ENCODE measurements around the gene TNS4. TPM values are rescaled to one million over a fixed set of nuclear protein-coding genes. Genes with fewer than 3 reads are reported as not detected.

TNS4 gene
- total and polyA plus RNA-seq, 2 donors (not counting 1 experiment from before 2014, with no cell fraction given), result not detected

GRCh38 chr17:40460968-40461731 lies 40.3 kb downstream of the TNS4 start:
- H3K4me1 Mint-ChIP-seq, result no peaks in the 10 kb centered on the region
- Histone ChIP-seq H4K20me1 (ENCODE audit: control insufficient read depth, insufficient read depth, low read length, poor library complexity, severe bottlenecking) (no peaks in the 10 kb centered on the region), H2AFZ (ENCODE audit: insufficient read depth, low read depth, low read length, poor library complexity, severe bottlenecking) (no peak overlapping the region), H3K9ac (ENCODE audit: low read length) (no peak overlapping the region), H3K27me3 (replicated peaks in 1 of 4; ENCODE audit: control extremely low read depth in 1 of 4, control insufficient read depth in 3 of 4, insufficient read depth in 4 of 4, low read length in 3 of 4) (no peaks in the 10 kb centered on the region), H3K79me2 (ENCODE audit: control insufficient read depth, insufficient read depth, low read length) (no peaks in the 10 kb centered on the region), H3K9me3 (ENCODE audit: control extremely low read depth in 1 of 3, control insufficient read depth in 2 of 3, insufficient read depth in 1 of 3, low read length in 2 of 3) (no peaks in the 10 kb centered on the region), H3K4me3 (ENCODE audit: control extremely low read depth in 1 of 5, extremely low read depth in 1 of 5, insufficient read depth in 1 of 5, low read depth in 2 of 5, low read length in 4 of 5) (no peak overlapping the region), H3K4me2 (replicated peaks; ENCODE audit: low read depth, low read length, poor library complexity, severe bottlenecking) (no peak overlapping the region), H3K36me3 (replicated peaks in 1 of 2; ENCODE audit: control extremely low read depth in 1 of 2, control insufficient read depth in 1 of 2, extremely low read depth in 1 of 2, insufficient read depth in 2 of 2, low read length in 1 of 2) (no peaks in the 10 kb centered on the region), H3K4me1 (ENCODE audit: control insufficient read depth in 2 of 2, insufficient read depth in 2 of 2, low read length in 2 of 2) (no peaks in the 10 kb centered on the region), H3K27ac (ENCODE audit: low read length in 2 of 2) (no peak overlapping the region)
- ChIA-PET POLR2A (no interaction called here), CTCF (no interaction called here)
- WGBS (ENCODE audit: insufficient coverage), result 100% methylated on average over 6 of the region's 9 CpGs
- TF ChIP-seq CTCF (IDR thresholded peaks at IDR 0.05) (no peak), EZH2 (IDR thresholded peaks at IDR 0.05; ENCODE audit: borderline replicate concordance, insufficient read depth, low read depth, low read length, poor library complexity, severe bottlenecking) (no peak)
- no peak overlapping the region for H3K27ac Mint-ChIP-seq
- intact Hi-C loops (cut with micrococcal nuclease), result no loop called here
- DNase-seq, result no peak
- no peaks in the 10 kb centered on the region for H3K27me3 Mint-ChIP-seq
- H3K9me3 Mint-ChIP-seq (ENCODE audit: insufficient read depth), result no peaks in the 10 kb centered on the region
- no peak overlapping the region for H3K4me3 Mint-ChIP-seq
- ATAC-seq (ENCODE audit: low read depth), result no peak

DNA sequence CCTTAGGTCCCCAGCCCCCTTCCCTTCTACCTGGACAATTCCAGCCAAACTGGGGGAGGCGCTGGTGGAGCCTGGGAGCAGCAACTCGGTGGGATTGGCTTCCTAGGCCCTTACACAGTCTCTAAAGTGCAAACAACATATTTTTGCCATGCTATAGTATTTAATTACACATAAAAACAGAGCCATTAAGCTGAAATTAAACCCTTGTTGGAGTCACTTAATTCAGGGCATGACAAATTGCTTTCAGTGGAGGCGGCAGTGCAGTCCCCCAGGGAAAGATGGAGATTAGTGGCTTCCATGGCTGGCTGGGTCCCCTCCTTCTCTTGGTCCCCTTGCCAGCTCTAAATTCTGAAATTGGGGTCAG lies 40.8 kb downstream of the TNS4 start:
- Histone ChIP-seq H3K4me3 (ENCODE audit: control extremely low read depth in 1 of 5, extremely low read depth in 1 of 5, insufficient read depth in 1 of 5, low read depth in 2 of 5, low read length in 4 of 5) (no peak overlapping the region), H3K27ac (ENCODE audit: low read length in 2 of 2) (no peak overlapping the region), H3K36me3 (replicated peaks in 1 of 2; ENCODE audit: control extremely low read depth in 1 of 2, control insufficient read depth in 1 of 2, extremely low read depth in 1 of 2, insufficient read depth in 2 of 2, low read length in 1 of 2) (peaks cover 0 to 3% of the 10 kb centered on the region in 2 experiments), H2AFZ (ENCODE audit: insufficient read depth, low read depth, low read length, poor library complexity, severe bottlenecking) (no peak overlapping the region), H3K9ac (ENCODE audit: low read length) (no peak overlapping the region), H3K79me2 (ENCODE audit: control insufficient read depth, insufficient read depth, low read length) (no peaks in the 10 kb centered on the region), H3K4me2 (replicated peaks; ENCODE audit: low read depth, low read length, poor library complexity, severe bottlenecking) (no peak overlapping the region), H4K20me1 (ENCODE audit: control insufficient read depth, insufficient read depth, low read length, poor library complexity, severe bottlenecking) (no peaks in the 10 kb centered on the region), H3K9me3 (ENCODE audit: control extremely low read depth in 1 of 3, control insufficient read depth in 2 of 3, insufficient read depth in 1 of 3, low read length in 2 of 3) (no peaks in the 10 kb centered on the region), H3K27me3 (replicated peaks in 1 of 4; ENCODE audit: control extremely low read depth in 1 of 4, control insufficient read depth in 3 of 4, insufficient read depth in 4 of 4, low read length in 3 of 4) (no peaks in the 10 kb centered on the region), H3K4me1 (ENCODE audit: control insufficient read depth in 2 of 2, insufficient read depth in 2 of 2, low read length in 2 of 2) (no peaks in the 10 kb centered on the region)
- Mint-ChIP-seq H3K27me3 (no peaks in the 10 kb centered on the region), H3K9me3 (ENCODE audit: insufficient read depth) (no peaks in the 10 kb centered on the region), H3K27ac (no peak overlapping the region), H3K4me1 (no peaks in the 10 kb centered on the region), H3K4me3 (no peak overlapping the region)
- intact Hi-C loops (cut with micrococcal nuclease), result no loop called here
- no peak for TF ChIP-seq EZH2 (IDR thresholded peaks at IDR 0.05; ENCODE audit: borderline replicate concordance, insufficient read depth, low read depth, low read length, poor library complexity, severe bottlenecking)
- TF ChIP-seq CTCF (IDR thresholded peaks at IDR 0.05), result no peak
- ATAC-seq (ENCODE audit: low read depth) (no peak), DNase-seq (no peak)
- WGBS (ENCODE audit: insufficient coverage), result 86% methylated on average over 1 of the region's 3 CpGs
- ChIA-PET POLR2A (no interaction called here), CTCF (no interaction called here)

Measured in B cell (primary cell).